GM12873 (cell line): ENCODE data around the gene GORAB.

Experiments used
- TF ChIP-seq, protein P1 (sequence below): IDR thresholded peaks from 2 replicates; pipeline ENCODE4 v1.5.1; 2012; ENCODE audit warnings: low read depth, mild to moderate bottlenecking, moderate library complexity, low read length, control low read depth; ENCODE audit not compliant: insufficient read depth; ENCODE audit errors: missing control alignments

The GORAB gene

DNA sequence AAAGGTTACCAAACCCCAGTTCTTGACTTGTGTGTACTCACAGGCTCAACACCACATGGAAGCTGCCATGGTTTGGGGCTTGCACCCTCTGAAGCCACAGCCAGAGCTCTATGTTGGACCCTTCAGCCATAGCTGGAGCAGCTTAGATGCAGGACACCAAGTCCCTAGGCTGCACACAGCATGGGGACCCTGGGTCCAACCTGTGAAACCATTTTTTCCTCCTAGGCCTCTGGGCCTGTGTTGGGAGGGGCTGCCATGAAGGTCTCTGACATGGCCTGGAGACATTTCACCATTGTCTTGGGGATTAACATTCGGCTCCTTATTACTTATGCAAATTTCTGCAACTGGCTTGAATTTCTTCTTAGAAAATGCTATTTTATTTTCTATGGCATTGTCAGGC is 69.9 kb downstream of the GORAB start:
- TF ChIP-seq, protein P1, sequence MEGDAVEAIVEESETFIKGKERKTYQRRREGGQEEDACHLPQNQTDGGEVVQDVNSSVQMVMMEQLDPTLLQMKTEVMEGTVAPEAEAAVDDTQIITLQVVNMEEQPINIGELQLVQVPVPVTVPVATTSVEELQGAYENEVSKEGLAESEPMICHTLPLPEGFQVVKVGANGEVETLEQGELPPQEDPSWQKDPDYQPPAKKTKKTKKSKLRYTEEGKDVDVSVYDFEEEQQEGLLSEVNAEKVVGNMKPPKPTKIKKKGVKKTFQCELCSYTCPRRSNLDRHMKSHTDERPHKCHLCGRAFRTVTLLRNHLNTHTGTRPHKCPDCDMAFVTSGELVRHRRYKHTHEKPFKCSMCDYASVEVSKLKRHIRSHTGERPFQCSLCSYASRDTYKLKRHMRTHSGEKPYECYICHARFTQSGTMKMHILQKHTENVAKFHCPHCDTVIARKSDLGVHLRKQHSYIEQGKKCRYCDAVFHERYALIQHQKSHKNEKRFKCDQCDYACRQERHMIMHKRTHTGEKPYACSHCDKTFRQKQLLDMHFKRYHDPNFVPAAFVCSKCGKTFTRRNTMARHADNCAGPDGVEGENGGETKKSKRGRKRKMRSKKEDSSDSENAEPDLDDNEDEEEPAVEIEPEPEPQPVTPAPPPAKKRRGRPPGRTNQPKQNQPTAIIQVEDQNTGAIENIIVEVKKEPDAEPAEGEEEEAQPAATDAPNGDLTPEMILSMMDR, result no peak
